Sigmoid colon (tissue), 4 donors: ENCODE measurements around the gene C5AR2.

Experiments used
- CTCF ChIP-seq, 4 experiments: fragments of 450-650 bp in 3 of 4; fragments of 200-600 bp in 1 of 4; IDR thresholded peaks; one replicate each; pipeline ENCODE4 v1.5.1; 2016 to 2019; ENCODE audit warnings: antibody characterized with exemption in 4 of 4, mild to moderate bottlenecking in 3 of 4, moderate library complexity in 2 of 4
- POLR2A ChIP-seq, 2 donors: fragments of 450-650 bp; IDR thresholded peaks; one replicate each; pipeline ENCODE4 v1.6.1; 2016; ENCODE audit warnings: antibody characterized with exemption in 2 of 2, mild to moderate bottlenecking in 2 of 2, moderate library complexity in 2 of 2
- POLR2AphosphoS5 ChIP-seq, 4 donors: sonication (generic); formaldehyde crosslinking; IDR thresholded peaks; one replicate each; pipeline ENCODE4 v1.6.1; 2017; ENCODE audit warnings: antibody characterized with exemption in 4 of 4

GRCh38 chr19:47341734-47342133 is 9.8 kb downstream of the C5AR2 start:
- TF ChIP-seq CTCF (IDR thresholded peaks at IDR 0.05) (no peak), POLR2A (IDR thresholded peaks at IDR 0.05) (no peak), POLR2AphosphoS5 (IDR thresholded peaks at IDR 0.05) (no peak)
